Limb (tissue), 2 donors: ENCODE data around the gene PRPS2.
A peak's percentile ranks its signal among the peaks of the same experiment; 100 is the strongest.

Experiments
- DNase-seq, 2 donors: peaks; one replicate each; pipeline ENCODE4 v3.0.0-alpha.2; 2016; ENCODE audit errors: extremely low spot score in 2 of 2

The PRPS2 gene

GRCh38 chrX:12814420-12814819 lies 23.2 kb downstream of the PRPS2 start:
- peak; percentile 13 to 36 for DNase-seq

- no peak for DNase-seq
Observed at GRCh38 chrX:12817528-12817927, 26.3 kb downstream of the PRPS2 start.

DNA sequence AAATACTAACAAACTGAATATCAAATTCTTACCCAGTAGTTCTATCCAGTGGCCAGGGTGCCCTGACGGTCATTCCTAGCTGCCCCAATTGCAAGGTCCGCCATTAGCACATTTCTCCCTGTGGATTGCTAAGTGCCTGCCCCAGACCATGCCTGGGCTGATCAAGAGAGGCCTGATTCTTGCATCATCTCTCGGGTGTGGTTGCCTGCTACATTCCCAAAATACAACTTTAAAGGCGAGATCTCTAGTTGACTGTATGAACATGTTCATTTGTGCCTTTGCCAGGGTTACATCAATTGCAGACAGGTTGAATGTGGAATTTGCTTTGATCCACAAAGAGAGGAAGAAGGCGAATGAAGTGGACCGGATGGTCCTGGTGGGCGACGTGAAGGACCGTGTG lies 28.0 kb downstream of the PRPS2 start:
- DNase-seq, result no peak

- DNase-seq, result no peak
Observed at GRCh38 chrX:12820737-12821136, 29.5 kb downstream of the PRPS2 start.

- DNase-seq, result no peak
Observed at GRCh38 chrX:12824944-12825343, 33.7 kb downstream of the PRPS2 start.

DNA sequence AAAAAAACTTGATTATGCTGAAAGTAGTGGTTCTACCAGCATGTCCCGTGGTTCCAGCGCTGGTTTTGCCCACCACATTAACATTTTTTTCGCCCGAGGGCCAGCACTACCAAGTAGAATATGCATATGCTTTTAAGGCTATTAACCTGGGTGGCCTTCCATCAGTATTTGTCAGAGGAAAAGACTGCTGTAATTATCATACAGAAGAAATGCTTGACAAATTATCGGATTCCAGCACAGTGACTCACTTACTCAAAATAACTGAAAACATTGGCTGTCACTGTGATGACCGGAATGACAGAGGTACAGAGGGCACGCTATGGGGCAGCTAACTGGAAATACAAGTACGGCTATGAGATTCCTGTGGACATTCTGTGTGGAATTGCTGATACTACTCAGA lies 34.6 kb downstream of the PRPS2 start:
- DNase-seq, result no peak

DNA sequence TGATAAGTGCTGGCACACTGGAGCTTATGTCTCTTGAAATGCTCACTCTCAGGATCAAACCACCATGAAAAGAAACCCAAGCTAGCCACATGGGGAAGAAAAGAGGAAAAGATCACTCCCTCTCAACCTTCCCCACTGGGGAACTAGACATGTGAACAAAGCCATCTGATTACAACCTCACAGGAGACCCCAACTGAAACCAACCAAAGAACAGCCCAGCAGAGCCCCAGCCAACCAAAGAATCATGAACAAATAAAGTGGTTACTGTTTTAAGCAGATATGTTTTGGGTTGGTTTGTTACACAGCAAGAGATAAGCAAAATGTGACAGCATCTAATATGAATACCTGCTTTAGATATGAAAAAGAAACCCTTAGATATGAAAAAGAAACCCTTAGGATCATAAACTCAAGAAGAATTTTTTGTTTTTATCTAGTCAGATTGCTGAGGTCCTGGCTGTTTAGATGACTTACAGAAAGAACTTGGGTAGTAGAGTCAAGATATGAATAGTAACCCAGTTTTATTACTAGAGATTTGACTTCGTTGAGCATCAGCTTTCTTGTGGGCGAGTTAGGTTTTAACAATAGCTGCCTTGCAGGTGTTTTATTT lies 52.0 kb downstream of the PRPS2 start:
- DNase-seq, result no peak

DNA sequence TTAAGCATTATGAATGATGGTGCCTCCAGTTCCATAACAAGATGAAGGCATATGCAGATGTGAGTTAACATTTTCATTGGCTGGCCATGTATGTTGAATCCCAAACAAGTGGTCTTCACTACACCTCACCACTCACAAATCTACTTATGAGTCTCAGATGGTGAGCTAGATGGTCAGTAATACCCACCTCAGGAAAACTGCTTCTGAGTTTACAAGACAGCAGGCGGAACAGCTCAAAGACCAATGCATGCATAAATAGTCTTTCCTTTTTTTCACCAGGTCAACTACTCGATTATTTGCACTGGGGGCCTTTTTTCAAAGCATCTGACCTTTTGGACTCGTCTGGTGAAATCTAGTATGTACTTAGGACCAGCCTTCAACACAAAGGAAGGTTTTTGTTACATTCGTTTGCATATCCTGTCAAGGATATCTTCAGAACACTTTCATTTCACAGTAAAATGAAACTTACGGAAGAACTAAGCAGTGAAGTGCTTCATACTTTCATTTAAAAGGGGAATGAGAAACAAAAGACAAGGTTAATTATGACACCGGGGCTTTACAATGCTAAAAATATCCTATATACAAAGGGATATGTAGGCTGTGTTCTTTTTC lies 52.6 kb downstream of the PRPS2 start:
- DNase-seq, result no peak

DNA sequence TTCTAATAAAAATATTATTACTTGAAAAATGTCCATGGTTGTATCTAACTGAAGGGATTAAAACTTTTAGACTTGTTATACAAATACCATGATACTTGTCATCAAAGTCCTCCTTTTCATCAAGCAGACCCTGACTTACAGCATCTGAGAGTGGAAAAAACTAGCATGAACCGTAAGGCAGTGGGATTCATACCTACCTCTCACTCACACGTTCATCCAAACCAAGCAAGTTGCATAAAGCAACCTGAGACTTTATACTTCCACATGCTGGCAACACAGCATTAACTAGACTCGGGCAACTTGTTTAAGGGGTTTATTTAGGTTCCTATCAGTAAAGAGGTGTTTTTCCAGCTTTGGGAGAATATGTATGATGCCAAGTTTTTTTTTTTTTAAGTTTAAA lies 53.1 kb downstream of the PRPS2 start:
- no peak for DNase-seq

DNA sequence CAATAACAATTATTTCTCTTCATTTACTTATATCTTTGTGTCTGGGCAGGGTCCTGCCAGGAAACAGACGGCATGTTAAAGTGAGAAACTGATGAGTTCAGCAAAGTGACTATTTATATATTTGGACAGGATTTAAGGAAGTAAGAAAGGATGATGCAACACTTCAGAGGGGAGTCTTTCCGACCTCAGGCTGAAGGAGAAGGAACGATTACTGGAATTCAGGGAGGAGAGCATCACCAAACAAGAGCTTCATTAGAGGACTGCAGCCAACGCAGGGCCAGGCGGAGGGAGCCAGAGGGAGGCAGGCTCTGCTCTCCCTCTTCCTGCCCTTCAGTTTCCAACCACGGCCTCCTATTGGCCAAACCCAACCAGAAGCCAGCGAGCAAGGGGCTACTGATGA lies 74.1 kb downstream of the PRPS2 start:
- DNase-seq, result no peak

- no peak for DNase-seq
Observed at GRCh38 chrX:12866451-12867377, 75.5 kb downstream of the PRPS2 start, which contains the start of gene TLR7. TLR7 (plus strand) TSS chrX:12867072; CDS start chrX:12867579, 507 bp downstream.

DNA sequence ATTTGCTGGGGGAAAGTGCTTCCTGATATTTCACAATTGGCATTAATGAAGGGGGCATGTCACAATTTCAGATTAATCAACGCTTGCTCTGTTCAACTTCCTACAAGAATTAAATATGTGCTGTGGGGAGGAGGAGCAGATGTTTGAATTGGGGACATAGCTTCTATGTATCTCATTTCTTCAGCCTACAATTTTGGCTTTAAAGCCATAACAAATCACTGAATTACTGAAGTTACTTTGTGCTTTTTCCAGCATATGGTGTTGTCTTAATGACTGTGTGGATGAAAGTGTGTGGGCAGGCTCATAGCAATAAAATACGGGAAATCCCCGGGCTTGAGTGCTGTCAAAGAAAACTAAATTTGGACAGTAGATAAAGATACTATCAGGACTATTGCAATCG lies 76.5 kb downstream of the PRPS2 start:
- DNase-seq, result no peak

DNA sequence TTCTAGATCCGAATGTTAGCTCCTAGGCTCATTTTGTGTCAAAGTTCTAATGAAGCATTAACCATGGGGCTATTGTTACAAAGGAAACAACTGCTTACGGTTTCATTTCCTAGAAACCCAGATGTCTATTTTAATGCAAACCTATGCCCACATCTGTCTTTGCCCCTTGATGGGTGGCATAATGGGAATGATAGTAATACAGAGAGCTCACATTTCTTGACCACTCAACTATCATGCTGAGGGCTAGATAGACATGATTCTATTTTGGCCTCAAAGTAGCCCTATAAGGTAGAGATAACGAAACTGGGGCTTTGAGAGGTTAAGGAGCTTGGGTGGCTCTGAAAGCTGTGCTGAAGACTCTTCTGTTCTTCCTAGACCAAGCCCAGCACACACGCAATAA lies 77.5 kb downstream of the PRPS2 start:
- no peak for DNase-seq

DNA sequence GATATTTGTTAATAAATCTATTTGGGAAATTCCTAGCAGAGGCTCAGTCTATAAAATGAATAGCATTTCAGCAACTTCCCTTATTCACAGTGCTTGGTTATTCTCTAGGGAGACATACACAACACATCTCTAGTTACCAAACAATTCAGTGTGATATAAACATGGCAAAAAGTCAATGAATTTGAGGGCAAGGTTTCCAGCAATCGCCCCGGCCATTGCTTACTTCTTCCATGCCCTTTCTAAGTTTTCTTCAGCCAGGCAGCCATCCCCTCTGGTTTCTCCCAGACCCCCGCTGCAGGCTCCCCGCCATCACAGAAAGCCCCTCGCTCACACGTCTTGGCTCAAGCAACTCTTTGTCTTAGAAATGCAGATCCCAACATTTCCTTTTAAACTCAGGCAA lies 80.0 kb downstream of the PRPS2 start:
- no peak for DNase-seq

- DNase-seq, result no peak
Observed at GRCh38 chrX:12872741-12873140, 81.5 kb downstream of the PRPS2 start.
